Astrocyte (in vitro differentiated cells and primary cell): ENCODE measurements around the gene PRRX1. TPM values are rescaled to one million over a fixed set of nuclear protein-coding genes. Genes with fewer than 3 reads are reported as not detected.

Source experiments
- DNase-seq: peaks from one replicate; pipeline ENCODE4 v3.0.0-alpha.2; 2010; ENCODE audit warnings: low read depth
- FAIRE-seq: peaks from 2 replicates; lab custom pipeline; 2011; peaks lifted over from hg19 to GRCh38; lab: Jason Lieb, UNC
- H2AFZ ChIP-seq: 2 replicates; pipeline ENCODE4 v1.6.0; 2012; ENCODE audit warnings: low read depth, low read length, inconsistent platforms
- H3K27ac ChIP-seq: 2 replicates; pipeline ENCODE4 v1.5.1; 2011; ENCODE audit warnings: low read depth, low read length, inconsistent platforms
- H3K27me3 ChIP-seq: 2 replicates; pipeline ENCODE4 v1.6.0; 2011; ENCODE audit warnings: low read length, inconsistent platforms; ENCODE audit not compliant: insufficient read depth
- H3K36me3 ChIP-seq: 2 replicates; pipeline ENCODE4 v1.5.1; 2011; ENCODE audit warnings: low read length, inconsistent platforms; ENCODE audit not compliant: insufficient read depth
- H3K4me1 ChIP-seq: 2 replicates; pipeline ENCODE4 v1.5.1; 2011; ENCODE audit warnings: low read length, inconsistent platforms; ENCODE audit not compliant: insufficient read depth
- H3K4me2 ChIP-seq: 2 replicates; pipeline ENCODE4 v1.6.0; 2012; ENCODE audit warnings: low read length, inconsistent platforms
- H3K4me3 ChIP-seq: 2 replicates; pipeline ENCODE4 v1.5.1; 2011; ENCODE audit warnings: low read depth, mild to moderate bottlenecking, low read length, inconsistent platforms; ENCODE audit not compliant: insufficient read depth
- H3K79me2 ChIP-seq: 2 replicates; pipeline ENCODE4 v1.6.0; 2012; ENCODE audit warnings: mild to moderate bottlenecking, low read length, inconsistent platforms; ENCODE audit not compliant: insufficient read depth
- H3K9ac ChIP-seq: 2 replicates; pipeline ENCODE4 v1.6.0; 2012; ENCODE audit warnings: mild to moderate bottlenecking, low read length, inconsistent platforms
- H3K9me3 ChIP-seq: 2 replicates; pipeline ENCODE4 v1.5.1; 2012; ENCODE audit warnings: low read depth, mild to moderate bottlenecking, low read length, inconsistent platforms; ENCODE audit not compliant: insufficient read depth
- H4K20me1 ChIP-seq: 2 replicates; pipeline ENCODE4 v1.6.0; 2012; ENCODE audit warnings: low read length, inconsistent platforms; ENCODE audit not compliant: insufficient read depth
- H3K27ac Mint-ChIP-seq: one replicate; pipeline ENCODE4 v1.8.0; 2021; ENCODE audit warnings: mild to moderate bottlenecking, mixed read lengths; ENCODE audit not compliant: unreplicated experiment
- H3K27me3 Mint-ChIP-seq: one replicate; pipeline ENCODE4 v1.8.0; 2021; ENCODE audit warnings: low read depth, mixed read lengths; ENCODE audit not compliant: unreplicated experiment
- H3K36me3 Mint-ChIP-seq: one replicate; pipeline ENCODE4 v1.8.0; 2021; ENCODE audit warnings: low read depth, mixed read lengths; ENCODE audit not compliant: unreplicated experiment
- H3K4me1 Mint-ChIP-seq: one replicate; pipeline ENCODE4 v1.8.0; 2021; ENCODE audit warnings: low read depth, mixed read lengths; ENCODE audit not compliant: unreplicated experiment
- H3K4me3 Mint-ChIP-seq: one replicate; pipeline ENCODE4 v1.8.0; 2021; ENCODE audit warnings: mild to moderate bottlenecking, moderate library complexity, mixed read lengths; ENCODE audit not compliant: unreplicated experiment
- H3K9me3 Mint-ChIP-seq: one replicate; pipeline ENCODE4 v1.8.0; 2021; ENCODE audit warnings: mild to moderate bottlenecking, mixed read lengths; ENCODE audit not compliant: unreplicated experiment
- EZH2 ChIP-seq: IDR thresholded peaks from 2 replicates; pipeline ENCODE4 v1.6.1; 2012; ENCODE audit warnings: mild to moderate bottlenecking, low read length, inconsistent platforms; ENCODE audit not compliant: insufficient read depth
- total RNA-seq: library from RNA; stranded (reverse); gene quantifications from 2 replicates; pipeline ENCODE4 v1.2.1, GENCODE V29; 2021
- TF ChIP-seq, protein P1 (sequence below): IDR thresholded peaks from 2 replicates; pipeline ENCODE4 v1.5.1; 2011; ENCODE audit warnings: low read depth, mild to moderate bottlenecking, inconsistent platforms, low read length, moderate library complexity; ENCODE audit not compliant: insufficient read depth

PRRX1 gene
- total RNA-seq, 1 donor from 2014 or later, result 1.3 TPM

DNA sequence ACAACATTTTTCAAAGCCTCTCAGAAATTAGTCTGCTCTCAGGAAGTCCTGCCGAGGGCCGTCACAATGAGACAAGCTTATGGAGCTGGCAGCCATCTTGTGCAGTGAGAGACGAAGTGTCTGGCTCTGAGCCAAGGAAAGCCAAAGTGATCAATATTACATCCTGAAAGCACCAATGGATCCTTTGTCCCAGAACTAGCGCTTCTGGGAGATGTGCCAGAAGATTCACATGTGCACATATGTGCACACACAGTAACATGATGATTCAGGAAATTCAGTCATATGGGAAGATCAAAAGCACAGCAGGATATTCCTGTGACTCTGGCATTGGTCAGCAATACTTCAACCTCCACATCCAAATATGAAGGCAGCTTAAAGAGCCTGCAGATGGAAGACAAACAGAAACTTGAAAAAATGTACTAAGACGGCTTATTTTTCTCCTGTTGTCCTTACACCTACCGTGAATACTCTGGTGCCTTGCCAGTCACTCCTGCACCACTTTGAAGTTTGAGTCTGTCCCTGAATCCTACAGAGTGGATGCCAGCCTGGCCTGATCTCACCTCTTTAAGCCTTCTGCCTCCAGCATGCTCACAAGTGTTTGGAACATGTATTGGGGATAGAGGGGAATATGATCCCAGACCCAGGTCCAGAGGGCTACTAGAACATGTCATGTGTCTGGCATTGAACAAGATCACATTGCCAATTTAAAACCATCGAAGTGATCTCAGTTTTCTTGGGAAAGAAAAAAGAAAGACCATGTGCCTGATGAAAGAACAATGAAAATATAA lies 44.5 kb upstream of the PRRX1 start:
- Mint-ChIP-seq H3K4me1 (peaks cover 4% of the 10 kb centered on the region), H3K36me3 (no peaks in the 10 kb centered on the region), H3K9me3 (no peaks in the 10 kb centered on the region), H3K27ac (no peak overlapping the region), H3K4me3 (no peak overlapping the region), H3K27me3 (no peaks in the 10 kb centered on the region)
- FAIRE-seq (peak; percentile 49), DNase-seq (peak; percentile 25)
- Histone ChIP-seq H3K27ac (peak overlapping the region; percentile 64), H3K9me3 (no peaks in the 10 kb centered on the region), H4K20me1 (no peaks in the 10 kb centered on the region), H3K36me3 (no peaks in the 10 kb centered on the region), H3K9ac (peak overlapping the region; percentile 58), H3K4me1 (peaks cover 14% of the 10 kb centered on the region), H3K79me2 (no peaks in the 10 kb centered on the region), H3K4me3 (peak overlapping the region; percentile 19), H3K4me2 (peak overlapping the region; percentile 47), H3K27me3 (no peaks in the 10 kb centered on the region), H2AFZ (peak overlapping the region; percentile 35)
- TF ChIP-seq, protein P1, sequence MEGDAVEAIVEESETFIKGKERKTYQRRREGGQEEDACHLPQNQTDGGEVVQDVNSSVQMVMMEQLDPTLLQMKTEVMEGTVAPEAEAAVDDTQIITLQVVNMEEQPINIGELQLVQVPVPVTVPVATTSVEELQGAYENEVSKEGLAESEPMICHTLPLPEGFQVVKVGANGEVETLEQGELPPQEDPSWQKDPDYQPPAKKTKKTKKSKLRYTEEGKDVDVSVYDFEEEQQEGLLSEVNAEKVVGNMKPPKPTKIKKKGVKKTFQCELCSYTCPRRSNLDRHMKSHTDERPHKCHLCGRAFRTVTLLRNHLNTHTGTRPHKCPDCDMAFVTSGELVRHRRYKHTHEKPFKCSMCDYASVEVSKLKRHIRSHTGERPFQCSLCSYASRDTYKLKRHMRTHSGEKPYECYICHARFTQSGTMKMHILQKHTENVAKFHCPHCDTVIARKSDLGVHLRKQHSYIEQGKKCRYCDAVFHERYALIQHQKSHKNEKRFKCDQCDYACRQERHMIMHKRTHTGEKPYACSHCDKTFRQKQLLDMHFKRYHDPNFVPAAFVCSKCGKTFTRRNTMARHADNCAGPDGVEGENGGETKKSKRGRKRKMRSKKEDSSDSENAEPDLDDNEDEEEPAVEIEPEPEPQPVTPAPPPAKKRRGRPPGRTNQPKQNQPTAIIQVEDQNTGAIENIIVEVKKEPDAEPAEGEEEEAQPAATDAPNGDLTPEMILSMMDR, result no peak
- no peak for TF ChIP-seq EZH2

- no peaks in the 10 kb centered on the region for H3K27me3 Mint-ChIP-seq
- Histone ChIP-seq H3K36me3 (no peaks in the 10 kb centered on the region), H3K4me1 (peaks cover 14% of the 10 kb centered on the region), H3K4me3 (no peak overlapping the region), H2AFZ (no peak overlapping the region), H3K27ac (peak overlapping the region; percentile 64), H3K9me3 (no peaks in the 10 kb centered on the region), H3K9ac (peak overlapping the region; percentile 58), H4K20me1 (no peaks in the 10 kb centered on the region), H3K27me3 (no peaks in the 10 kb centered on the region), H3K79me2 (no peaks in the 10 kb centered on the region), H3K4me2 (peak overlapping the region; percentile 47)
- FAIRE-seq (peak; percentile 23), DNase-seq (peak; percentile 16)
- no peak overlapping the region for H3K4me3 Mint-ChIP-seq
- H3K27ac Mint-ChIP-seq, result no peak overlapping the region
- H3K36me3 Mint-ChIP-seq, result no peaks in the 10 kb centered on the region
- H3K4me1 Mint-ChIP-seq, result peaks cover 4% of the 10 kb centered on the region
- TF ChIP-seq, protein P1, result no peak
- TF ChIP-seq EZH2, result no peak
- peaks cover 5% of the 10 kb centered on the region for H3K9me3 Mint-ChIP-seq
These were observed 43.8 kb upstream of the PRRX1 start for GRCh38 chr1:170620164-170620563.

GRCh38 chr1:170623171-170623570 lies 40.8 kb upstream of the PRRX1 start:
- Histone ChIP-seq H3K79me2 (no peaks in the 10 kb centered on the region), H3K36me3 (no peaks in the 10 kb centered on the region), H3K4me3 (no peak overlapping the region), H3K9ac (no peak overlapping the region), H3K27ac (peak overlapping the region; percentile 51), H3K4me2 (no peak overlapping the region), H2AFZ (no peak overlapping the region), H3K27me3 (no peaks in the 10 kb centered on the region), H3K9me3 (no peaks in the 10 kb centered on the region), H3K4me1 (peaks cover 14% of the 10 kb centered on the region), H4K20me1 (no peaks in the 10 kb centered on the region)
- DNase-seq, result peak; percentile 92
- no peaks in the 10 kb centered on the region for H3K4me1 Mint-ChIP-seq
- H3K4me3 Mint-ChIP-seq, result no peak overlapping the region
- peaks cover 7% of the 10 kb centered on the region for H3K9me3 Mint-ChIP-seq
- peak; percentile 96 for FAIRE-seq
- TF ChIP-seq, protein P1, result no peak
- no peak for TF ChIP-seq EZH2
- H3K27me3 Mint-ChIP-seq, result no peaks in the 10 kb centered on the region
- H3K36me3 Mint-ChIP-seq, result no peaks in the 10 kb centered on the region
- peak overlapping the region; percentile 41 for H3K27ac Mint-ChIP-seq
